HG03064 (cell line): ENCODE measurements around the gene NUP133.
"Not testable (repeated sequence)": the region's sequence is repeated elsewhere in the genome, so short reads cannot be mapped to it uniquely, and the experiment has no call there.

Source experiments
- ATAC-seq: cut with Tn5 transposase; IDR thresholded peaks from one replicate; pipeline ENCODE4 v1.9.1; 2021; ENCODE audit warnings: low read depth; ENCODE audit not compliant: unreplicated experiment

NUP133 gene

DNA sequence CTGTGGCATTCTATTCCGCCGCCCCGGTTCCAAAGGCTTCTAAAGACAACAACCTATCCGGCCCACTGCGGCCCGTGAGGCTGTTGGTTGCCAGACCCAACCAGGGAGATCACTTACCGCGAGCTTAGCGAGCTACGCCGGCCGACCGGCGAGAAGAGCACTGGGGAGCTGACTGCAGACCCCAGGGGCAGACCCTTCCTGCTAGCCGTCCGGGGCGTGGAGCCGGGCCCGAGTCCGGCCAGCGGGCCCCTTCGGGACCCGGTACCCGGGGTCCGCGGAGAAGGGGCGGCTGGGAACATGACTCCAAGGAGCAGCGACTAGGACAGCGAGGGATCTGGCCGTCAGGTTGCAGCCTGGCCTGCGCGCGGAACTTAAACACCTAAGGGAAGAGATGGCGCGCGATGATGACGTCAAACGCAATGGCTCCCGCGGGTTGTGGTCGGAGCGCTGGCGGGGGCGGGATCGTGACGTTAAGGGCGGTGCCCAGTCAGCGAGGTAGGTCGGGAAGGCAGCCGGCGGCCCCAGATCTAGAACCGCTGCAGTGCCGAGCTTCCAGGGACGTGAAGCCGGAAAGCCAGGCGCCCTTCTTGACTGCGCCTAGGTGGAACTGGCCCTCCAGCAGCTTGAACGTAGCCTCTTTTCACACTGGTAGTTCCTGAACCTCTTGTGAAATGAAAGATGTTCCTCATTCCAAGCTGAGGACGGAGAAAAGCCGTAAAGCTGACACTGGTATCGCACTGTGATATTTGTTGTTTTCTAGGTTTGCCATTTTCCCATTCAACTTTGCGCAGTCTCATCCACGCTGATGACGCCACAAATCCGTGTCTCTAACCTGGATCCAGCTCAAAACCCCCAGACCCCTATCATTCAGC, at the start of gene NUP133:
NUP133 (minus strand) TSS at position 391 of the 872 bp plus-strand sequence; CDS start at position 299, 92 bp downstream.
- ATAC-seq, result peak; percentile 90

DNA sequence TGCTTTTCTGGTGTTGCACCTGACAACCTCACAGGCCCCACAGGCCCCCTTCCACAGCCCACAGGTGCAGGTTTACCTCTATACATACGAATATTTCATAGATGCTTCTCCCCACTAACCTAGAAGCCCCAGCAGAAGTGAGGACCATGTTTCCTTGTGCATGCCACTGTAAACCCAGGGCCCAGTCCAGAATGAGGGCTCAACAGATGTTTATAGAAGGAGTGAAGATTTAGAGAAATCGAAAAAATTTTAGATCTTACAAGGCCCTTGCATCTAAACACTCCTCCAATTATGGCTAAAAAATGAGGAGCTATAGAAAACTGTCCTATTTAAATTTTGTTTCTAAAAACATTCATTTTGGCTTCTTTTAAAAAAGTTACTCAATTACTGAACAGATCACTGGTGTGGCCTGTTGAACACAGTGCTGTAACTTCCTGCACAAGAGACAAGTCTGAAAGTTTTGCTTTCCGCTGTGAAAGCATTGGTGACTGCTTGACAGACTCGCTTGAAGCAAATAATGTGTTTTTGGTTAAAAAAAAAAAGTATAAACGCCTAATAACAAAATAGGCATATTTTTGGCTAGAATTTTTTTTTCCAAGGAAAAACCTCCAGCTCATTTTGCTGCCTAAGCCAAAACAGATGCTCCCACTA, 49.2 kb upstream of the NUP133 start:
- no peak for ATAC-seq

- ATAC-seq, result no peak
These were observed 46.9 kb upstream of the NUP133 start for GRCh38 chr1:229554886-229555621.

GRCh38 chr1:229553621-229554130, 45.5 kb upstream of the NUP133 start:
- no peak for ATAC-seq

DNA sequence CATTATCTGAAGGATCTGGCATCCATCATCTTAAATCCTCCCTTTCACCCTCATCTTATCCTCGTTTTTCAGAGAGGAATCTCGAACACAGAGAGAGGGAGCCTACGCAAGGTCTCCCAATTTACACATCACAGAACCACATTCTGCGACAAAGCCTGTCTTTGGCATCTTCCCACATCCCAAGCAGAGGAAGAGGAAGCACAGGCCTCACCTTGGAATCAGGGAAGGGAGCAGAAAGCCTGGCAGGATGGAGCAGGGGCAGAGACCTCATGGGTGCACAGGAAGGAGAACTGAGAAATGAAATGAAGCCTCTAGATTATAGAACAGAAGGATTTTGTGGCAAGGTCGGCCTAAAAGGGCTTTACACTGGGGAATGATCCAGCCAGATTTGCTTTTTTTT, 44.6 kb upstream of the NUP133 start:
- no peak for ATAC-seq

GRCh38 chr1:229550812-229551567, 42.8 kb upstream of the NUP133 start:
- ATAC-seq, result no peak

DNA sequence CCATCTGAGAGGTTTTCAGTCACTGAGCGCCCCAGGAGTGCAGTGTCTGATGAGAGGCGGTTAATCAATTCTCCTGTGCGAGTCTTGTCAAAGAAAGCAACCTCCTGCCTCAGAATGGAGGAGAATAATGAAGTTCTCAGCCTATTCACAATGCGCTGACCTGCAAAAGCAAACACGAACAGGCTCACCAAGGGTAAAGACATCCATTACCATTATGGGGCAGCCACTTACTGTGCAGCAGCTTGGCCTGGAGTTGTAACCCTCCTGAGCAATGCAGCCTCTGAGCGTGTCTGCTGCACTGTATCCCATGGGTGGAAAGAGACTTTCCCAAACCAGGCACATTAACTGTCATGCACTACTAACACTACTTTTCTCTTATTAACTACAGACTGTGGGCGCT, 39.4 kb upstream of the NUP133 start:
- ATAC-seq, result no peak

DNA sequence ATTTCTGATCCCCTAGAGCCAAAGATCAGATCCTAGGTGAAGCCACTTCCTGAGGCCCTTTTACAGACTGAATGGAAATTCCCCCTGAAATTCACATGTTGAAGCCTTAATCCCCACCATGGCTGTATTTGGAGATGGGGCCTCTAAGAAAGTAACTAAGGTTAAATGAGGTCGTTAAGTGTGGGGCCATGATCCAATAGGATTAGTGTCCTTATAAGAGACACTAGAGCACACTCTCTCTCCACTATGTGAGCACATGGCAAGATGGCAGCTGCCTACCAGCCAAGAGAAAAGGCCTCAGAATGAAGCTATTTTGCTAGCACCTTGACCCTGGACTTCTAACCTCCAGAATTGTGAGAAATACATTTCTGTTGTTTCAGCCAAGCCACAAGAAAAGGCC, 36.4 kb upstream of the NUP133 start:
- ATAC-seq, result no peak

GRCh38 chr1:229539863-229540506, 31.8 kb upstream of the NUP133 start:
- ATAC-seq, result no peak

GRCh38 chr1:229538945-229539344, 30.8 kb upstream of the NUP133 start:
- ATAC-seq, result no peak

DNA sequence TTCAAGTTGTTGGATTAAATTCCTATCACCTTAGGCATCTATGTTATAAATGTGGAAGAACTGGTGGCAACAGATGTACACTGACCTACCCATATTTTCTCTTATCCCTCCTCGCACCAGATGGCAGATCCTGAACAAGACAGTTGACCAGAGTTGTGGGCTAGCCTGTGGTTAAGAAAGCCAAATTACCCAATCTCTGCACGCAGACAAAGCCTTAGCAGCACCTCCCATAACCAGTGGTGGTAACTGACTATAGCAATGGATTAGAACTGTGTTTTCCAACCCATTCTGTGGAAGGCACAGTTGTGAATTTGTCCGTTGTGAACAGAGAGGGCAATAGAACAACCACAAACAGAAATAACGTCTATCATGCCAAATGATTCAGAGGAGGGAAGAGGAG, 29.8 kb upstream of the NUP133 start:
- ATAC-seq, result no peak

DNA sequence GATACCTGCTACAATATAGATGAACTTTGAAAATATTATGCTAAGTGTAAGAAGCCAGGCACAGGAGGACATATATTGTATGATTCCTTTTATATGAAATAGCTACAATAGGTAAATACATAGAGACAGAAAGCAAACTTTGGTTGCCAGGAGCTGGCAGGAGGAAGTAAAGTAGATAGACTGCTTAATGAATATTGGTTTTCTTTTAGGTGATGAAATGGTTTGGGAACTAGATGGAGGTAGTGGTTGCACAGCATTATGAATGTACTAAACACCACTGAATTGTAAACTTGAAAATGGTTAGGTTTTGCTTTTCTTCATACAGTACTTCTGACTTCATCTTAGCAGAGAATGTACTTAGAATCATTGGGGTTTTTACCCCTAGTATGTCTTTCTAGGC, 28.8 kb upstream of the NUP133 start:
- no peak for ATAC-seq

DNA sequence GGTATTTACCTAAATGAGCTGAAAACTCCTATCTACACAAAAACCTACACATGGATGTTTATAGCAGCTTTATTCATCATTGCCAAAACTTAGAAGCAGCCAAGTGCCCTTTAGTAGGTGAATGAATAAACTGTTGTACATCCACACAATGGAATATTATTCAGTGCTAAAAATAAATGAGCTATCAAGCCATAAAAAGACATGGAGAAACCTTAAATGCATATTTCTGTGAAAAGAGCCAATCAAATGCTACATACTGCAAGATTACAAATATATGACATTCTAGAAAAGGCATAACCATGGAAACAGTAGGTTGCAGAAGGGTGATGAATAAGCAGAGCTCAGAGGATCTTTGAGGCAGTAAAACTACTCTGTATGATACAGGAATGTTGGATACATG, 27.1 kb upstream of the NUP133 start:
- ATAC-seq, result no peak

DNA sequence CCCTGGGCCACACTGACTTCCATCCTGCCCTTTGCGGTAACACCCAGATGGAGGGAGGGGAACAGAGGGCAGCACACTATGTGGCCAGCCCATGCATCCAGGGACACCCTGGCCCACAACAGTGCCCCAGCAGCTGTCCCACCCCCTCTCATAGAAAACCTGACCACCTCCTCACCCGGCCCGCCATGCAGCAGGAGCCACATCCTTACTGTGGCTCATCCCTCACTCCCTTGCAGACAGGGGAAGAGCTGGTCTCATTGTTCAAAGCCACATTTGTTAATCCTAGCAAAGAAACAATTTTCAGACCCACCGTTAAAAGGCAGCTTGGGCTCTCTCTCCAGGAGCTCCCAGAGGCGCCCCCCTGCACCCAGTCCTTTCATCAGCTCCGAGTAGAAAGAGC, 23.2 kb upstream of the NUP133 start:
- no peak for ATAC-seq

DNA sequence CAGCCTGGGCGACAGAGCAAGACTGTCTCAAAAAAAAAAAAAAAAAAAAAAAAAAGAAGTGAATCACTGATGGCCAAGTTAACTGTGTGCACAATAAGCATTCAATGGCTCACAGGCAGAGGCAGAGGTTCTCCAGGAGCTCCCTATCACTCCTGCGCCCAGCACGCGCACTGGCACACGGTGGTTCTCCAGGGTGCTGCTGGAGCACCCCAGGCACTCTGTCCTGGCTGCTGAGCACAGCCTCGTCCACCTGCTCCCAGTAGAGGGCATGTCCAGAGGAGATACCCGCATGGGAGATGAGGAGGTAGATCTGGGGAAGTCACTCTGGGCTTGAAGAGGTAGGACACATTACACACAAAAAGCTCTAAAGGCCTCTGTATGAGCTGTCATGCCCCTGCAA, 21.5 kb upstream of the NUP133 start:
- no peak for ATAC-seq

GRCh38 chr1:229526695-229527094, 18.6 kb upstream of the NUP133 start:
- ATAC-seq, result no peak

DNA sequence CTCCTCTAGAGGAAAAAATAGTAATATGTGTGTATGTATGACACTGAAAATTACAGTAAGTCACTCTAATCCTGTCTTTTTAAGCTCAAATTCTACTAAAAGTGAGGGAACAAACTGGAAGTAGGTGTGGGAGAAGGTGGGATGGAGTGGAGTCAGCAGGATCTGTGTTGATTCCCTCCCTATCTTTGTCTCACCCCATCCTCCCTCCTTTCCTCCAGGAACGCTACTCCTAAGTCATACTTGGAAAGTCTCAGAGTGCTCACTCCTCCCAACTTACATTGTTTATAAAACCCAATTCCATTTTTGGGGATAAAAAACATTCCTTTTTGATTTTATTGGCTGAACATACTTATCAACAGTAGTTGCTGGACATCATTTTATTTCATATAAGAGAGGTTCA, 14.9 kb upstream of the NUP133 start:
- ATAC-seq, result no peak

DNA sequence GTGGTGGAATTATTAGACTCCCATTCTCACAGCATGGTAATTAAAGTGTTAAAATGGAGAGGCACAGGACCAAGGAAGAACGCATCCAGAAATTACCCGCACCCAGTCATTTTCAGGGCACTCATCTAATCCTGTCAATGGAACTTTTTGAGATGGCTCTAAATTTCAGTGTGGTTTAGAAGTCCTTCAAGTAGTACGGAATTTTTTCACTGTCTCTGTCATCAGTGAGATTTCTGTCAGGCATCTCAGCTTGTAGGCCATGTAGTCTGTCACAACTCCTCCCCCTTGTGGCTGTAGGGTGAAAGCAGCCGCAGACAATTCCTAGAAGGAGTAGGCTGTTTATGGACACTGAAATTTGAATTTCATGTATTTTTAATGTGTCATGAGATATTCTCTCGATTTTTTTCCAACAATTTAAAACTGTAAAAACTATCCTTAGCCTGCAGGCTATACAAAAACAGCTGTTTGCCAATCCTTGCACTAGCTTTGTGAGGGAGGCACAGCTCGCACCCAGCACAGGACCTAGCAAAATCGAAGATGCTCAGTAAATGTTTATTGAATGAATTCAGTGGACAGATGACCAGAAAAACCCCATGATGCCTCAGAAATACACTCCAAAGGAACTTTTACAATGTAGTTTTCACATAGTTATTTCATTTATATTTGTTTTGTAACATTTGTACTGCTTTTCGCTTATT, 6.6 kb upstream of the NUP133 start:
- ATAC-seq, result no peak

DNA sequence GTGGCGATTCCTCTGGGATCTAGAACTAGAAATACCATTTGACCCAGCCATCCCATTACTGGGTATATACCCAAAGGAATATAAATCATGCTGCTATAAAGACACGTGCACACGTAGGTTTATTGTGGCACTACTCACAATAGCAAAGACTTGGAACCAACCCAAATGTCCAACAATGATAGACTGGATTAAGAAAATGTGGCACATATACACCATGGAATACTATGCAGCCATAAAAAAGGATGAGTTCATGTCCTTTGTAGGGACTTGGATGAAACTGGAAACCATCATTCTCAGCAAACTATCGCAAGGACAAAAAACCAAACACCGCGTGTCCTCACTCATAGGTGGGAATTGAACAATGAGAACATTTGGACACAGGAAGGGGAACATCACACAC, 3.5 kb upstream of the NUP133 start:
- ATAC-seq, result not testable (repeated sequence)
